Measurements from ENCODE around the gene SPINK8.

DNA sequence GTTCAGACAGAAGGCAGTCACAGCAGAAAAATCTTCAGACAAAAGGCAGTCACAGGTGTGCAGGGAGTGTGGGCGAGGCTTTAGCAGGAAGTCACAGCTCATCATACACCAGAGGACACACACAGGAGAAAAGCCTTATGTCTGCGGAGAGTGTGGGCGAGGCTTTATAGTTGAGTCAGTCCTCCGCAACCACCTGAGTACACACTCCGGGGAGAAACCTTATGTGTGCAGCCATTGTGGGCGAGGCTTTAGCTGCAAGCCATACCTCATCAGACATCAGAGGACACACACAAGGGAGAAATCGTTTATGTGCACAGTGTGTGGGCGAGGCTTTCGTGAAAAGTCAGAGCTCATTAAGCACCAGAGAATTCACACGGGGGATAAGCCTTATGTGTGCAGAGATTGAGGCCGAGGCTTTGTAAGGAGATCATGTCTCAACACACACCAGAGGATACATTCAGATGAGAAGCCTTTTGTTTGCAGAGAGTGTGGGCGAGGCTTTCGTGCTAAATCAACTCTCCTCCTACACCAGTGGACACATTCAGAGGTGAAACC lies 65.0 kb downstream of the SPINK8 start:
- TF ChIP-seq ZNF274 (IDR thresholded peaks at IDR 0.05; ENCODE audit: low read depth, low read length) (no peak), SUZ12 (IDR thresholded peaks at IDR 0.05; ENCODE audit: extremely low read depth, insufficient read depth, insufficient read length) (no peak), YY1 (IDR thresholded peaks at IDR 0.05; ENCODE audit: insufficient read depth, insufficient read length) (no peak)

Data from NT2/D1 (cell line).